Mammary epithelial cell (primary cell): ENCODE results near the gene FLYWCH2.

ENCODE experiments used
- CTCF ChIP-seq, 2 donors: IDR thresholded peaks in 1 of 2; conservative IDR thresholded peaks in 1 of 2; 2 replicates each; pipeline ENCODE4 v1.5.1; 2011 to 2012; ENCODE audit warnings: inconsistent platforms in 2 of 2, low read length in 2 of 2, mild to moderate bottlenecking in 2 of 2, control low read depth in 1 of 2, low read depth in 1 of 2; ENCODE audit not compliant: insufficient read depth in 1 of 2; ENCODE audit errors: extremely low read depth in 1 of 2
- EZH2 ChIP-seq: IDR thresholded peaks from 2 replicates; pipeline ENCODE4 v1.6.1; 2012; ENCODE audit warnings: low read length, inconsistent platforms, borderline replicate concordance

- TF ChIP-seq CTCF (conservative IDR thresholded peaks at IDR 0.05 in 1 of 2, IDR thresholded peaks at IDR 0.05 in 1 of 2; ENCODE audit: extremely low read depth in 1 of 2, insufficient read depth in 1 of 2, low read depth in 1 of 2, low read length in 2 of 2) (no peak), EZH2 (no peak)
Measured at GRCh38 chr16:2883458-2883908, 468 bp downstream of the FLYWCH2 start.
